NOMO-1 treated with dmso at 0.1 percent for 144 hours (cell line): ENCODE measurements around the gene ATP1A4.
A peak's percentile ranks its signal among the peaks of the same experiment; 100 is the strongest.

ENCODE experiments used
- DNase-seq: peaks from one replicate; lab custom pipeline; 2025; ENCODE audit not compliant: unreplicated experiment; lab: John Stamatoyannopoulos, UW

Gene ATP1A4

DNA sequence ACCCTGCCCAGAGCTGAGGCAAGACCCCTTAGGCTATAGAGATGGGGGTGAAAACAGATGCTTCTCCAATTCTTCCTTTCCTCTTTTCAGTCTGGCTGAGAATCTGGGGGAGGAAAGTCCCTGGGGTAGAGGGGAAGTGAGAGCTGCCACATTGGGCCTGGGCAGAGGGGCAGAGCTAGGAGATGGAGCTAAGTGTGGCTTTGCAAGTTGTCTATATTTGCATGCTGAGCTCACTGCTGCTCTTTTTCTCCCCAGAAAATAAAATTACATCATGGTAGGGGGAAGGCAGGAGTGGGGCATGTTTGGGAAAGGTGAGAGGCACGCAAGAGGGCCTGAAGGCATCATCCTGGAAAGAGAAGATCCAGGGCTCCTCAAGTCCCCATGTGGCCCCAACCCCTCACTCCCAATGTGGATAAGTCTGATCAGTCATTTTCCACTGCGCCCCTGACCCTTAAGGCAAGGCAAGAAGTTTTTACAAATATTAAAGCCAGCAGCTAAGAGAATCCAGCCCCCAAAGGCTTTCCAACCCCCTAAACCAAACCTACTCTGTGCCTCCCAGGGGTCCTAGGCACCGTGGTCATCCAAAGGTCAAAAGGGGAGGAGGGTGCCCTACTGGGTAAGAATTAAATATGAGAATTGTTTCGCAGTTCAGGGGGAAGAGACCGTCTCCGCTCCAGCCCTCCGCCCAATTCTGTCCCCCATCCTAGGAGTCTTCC lies 53.3 kb downstream of the ATP1A4 start:
- DNase-seq: peak; percentile 66

DNA sequence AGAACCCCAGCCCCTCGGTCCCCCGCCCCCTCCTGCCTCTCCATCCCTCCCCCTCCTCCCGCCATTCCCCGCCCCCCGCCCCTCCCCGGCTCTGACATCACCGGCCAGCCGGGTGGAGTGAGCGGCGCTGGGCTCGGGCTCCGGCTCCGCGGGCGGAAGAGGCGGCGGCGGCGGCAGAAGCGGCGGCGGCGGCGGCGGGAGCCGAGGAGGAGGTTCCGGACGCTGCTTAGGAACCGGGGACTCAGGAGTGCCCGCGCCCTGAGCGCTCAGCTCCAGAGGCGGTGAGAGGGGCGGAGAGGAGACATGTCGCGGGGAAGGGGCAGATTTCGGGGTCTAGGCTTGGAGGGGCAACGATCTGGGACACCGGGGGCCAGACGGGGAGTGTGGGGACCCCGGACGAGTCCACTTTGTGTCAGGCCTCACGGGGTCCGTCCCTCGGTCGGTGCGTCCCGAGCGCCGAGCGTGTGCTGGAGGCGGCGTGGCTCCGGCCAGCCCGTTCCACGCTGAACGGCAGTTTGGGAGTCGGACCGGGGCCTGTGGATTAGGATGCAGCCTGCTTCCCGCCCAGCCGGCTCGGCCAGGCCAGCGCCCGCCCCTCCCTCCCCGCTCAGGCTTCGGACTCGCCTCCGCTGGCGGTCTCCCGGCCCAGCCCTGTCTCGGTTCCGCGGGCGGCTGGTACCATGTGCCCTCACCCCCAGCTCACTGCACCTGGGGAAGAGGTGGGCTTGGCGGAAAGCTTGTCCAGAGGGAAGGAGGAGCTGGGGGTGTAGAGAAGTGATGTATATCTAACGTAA lies 54.0 kb downstream of the ATP1A4 start, which contains the start of gene PEA15:
Gene PEA15, plus strand, starts transcription at position 143 of the 794 bp plus-strand sequence. CDS start 6,161 bp downstream, outside the sequence.
- no peak for DNase-seq

DNA sequence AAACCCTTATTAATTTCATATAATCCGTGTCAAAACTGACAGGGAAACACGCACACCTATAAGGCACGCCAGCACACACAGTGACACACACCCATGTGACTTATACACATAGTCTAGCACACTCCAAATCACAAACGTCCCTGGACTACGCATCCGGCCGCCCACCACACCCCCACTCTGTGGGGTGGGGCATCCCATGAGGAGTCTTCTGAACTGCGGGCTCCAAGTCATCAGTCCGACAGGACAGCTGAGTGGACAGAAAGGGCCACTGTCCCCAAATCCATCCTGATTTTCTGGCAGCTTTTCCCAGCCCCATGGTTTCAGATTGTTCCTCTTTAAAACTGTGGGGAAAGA lies 54.6 kb downstream of the ATP1A4 start:
- DNase-seq: no peak

DNA sequence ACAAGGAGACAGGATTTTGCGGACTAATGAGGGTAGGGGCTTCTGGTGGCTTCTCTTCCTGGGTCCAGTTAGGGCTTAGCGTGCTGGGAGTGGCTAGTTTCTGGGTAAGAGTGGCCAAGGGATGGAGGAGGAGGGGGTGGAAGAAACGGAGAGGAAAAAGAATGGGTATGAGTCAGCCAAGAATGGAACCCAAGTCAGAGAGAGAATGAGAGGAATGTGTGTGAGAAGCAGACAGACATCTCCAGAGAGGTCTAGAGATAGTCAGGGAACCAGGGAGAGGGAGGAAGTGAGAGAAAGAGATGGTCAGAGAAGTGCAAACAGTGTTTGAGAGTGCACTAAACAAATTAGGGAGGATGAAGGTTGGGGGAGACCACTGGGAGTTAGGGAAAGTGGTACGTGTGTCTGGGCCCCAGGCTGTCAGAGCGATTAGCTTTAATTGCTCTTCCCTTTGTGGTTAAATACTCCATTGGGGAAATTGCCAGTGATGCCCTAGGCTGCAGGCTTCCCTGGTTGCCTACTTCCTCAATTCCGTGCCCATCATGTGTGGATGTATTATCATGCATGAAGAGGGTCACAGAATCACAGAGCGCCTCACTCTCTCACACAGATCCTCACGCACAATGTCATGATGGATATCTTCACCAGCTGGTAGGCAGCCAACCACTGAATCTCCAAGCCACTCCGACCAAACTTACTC lies 55.2 kb downstream of the ATP1A4 start:
- DNase-seq: peak; percentile 44

DNA sequence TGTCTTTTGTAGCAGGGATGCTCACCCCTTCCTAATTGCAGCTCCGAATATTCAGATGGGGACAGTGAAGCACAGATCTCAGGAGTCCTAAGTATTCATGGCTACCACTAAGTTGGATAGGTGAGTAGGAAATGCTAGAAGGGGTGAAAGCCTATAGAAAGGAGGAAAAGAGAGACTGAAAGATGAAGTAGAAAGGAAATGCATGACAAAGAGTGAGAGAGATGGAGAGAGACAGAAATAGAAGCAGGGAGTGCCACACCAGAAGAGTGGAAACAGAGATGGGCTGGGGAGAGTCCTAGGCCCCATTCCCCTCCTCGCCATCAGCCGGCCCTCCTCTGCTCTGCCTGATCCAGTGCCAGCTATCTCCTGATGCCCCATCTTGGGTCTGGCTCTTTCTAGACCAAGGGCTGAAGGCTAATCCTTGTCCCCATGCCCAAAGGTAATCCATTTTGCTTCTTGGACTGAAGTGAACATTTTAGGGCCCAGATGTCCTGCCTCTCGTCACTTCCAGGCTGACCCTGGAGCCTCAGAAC lies 55.8 kb downstream of the ATP1A4 start:
- DNase-seq: no peak

DNA sequence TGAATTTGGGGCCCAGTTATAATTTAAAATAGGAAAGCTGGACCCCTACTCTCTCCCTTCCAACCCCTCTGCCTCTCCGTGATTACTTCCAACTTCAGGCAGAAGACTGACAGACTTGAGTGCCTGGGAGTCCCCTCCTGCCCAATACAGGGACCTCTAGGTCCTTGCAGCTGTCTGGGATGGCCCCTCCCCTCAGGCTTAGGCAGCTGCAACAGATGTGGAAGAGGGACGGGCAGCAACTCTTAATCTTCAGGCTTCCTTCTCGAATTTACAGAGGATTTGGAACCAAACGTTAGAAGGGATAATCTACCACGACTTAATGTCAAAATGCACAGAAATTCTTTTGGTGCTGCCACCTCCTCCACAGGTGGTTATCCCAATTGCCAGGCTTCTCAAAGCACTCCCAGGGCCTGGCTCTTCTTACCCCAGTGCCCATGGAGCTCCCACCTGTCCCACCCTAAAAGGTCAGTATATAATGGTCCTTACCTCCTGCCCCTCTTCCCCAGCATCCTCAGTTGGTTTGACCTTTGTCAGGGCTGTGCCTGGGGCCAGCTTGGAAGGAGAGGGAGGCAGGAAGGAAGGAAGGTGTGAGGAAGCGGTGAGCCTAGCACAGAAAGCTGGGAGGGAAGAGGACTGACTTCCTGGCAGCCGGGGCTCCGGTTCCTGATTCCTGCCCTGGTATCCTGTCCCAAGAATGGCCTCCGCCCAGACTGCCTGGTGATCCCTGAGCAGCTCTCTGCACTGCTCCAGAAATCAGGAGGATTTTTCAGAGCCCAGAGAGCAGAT lies 56.6 kb downstream of the ATP1A4 start:
- DNase-seq: no peak

DNA sequence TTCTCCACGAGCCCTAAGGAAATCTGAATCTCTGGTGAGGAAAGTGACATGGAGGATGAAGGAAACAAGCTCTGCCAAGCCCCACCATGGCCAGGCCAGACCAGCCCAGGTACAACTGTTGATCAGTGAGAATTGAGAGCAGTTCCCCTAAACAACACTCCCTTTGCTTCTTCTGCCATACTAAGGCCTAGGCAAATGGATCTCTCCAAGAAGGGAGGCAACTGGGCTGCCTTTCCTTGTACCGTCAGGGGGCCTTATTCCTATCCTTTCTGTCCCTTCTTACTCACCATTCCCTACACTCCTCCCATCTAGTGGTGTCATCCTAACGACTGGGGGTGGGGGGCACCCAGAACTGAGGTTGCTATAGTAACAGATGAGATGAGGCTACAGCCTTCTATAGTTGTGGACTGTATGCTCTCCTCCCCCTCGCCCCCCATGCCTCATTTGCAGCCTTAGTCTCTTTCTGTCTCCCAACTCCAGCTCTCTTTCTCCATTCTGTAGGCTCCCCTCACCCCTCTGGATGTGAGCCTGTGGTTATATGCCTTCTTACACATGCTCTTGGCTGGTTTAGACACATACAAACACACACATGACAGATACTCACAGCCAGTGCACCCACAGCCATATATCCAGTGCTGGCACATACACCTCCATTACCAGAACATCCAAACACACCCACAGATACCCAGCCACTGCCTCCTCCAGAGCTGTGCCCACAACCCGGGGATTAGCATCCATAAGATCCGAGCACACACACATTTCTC lies 57.3 kb downstream of the ATP1A4 start:
- DNase-seq: no peak

DNA sequence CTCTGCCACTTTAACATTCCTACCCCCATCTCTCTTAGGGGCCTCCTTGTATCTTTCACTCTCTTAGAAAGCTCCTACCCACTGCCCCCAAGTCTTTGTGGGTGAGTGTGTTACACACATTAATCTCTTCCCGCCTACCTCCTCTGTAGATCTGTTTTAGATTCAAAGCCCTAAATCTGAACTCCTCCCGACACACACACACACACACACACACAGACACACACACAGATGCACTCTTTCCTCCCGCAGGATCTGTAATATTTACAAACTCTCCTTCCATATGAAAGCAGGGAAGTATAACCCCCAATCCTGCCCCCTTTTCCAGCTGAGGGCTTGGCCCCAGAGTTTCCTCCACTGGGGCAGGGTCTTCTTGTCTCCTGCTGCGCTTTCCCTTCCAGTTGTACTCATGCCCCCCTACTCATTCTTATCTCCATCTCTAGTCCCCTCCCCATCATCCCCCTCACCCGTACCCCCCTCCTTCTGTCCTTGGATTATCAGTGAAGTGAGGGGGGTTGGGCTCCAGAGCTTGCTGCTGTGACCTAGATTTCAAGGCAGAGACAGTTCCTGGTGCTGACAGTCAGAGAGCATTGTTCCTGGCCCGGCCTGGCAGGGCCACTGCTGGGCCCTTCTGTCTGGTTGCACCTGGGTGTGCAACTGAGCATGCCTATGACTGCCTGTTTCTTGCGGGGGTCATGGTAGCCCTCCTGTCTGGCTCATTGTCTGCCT lies 58.1 kb downstream of the ATP1A4 start:
- no peak for DNase-seq

DNA sequence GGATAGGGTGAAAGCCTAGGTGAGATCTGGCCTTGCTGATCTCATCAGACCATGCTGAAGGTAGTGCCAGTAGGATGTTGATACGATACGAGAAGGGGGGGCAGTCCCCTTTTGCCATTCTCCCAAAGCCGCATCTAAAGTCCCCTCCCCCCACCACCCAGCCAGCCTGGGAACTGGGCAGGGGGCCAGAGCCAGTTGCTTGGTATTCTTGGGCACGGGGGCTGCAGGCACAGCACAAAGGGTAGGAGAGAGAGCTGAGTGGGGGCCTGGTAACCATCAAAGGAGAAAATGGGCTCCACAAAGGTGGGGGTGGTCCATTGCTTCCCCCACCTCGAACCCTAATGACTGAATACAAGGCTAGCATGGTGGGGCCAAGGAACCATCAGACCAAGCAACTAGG lies 59.2 kb downstream of the ATP1A4 start:
- no peak for DNase-seq

DNA sequence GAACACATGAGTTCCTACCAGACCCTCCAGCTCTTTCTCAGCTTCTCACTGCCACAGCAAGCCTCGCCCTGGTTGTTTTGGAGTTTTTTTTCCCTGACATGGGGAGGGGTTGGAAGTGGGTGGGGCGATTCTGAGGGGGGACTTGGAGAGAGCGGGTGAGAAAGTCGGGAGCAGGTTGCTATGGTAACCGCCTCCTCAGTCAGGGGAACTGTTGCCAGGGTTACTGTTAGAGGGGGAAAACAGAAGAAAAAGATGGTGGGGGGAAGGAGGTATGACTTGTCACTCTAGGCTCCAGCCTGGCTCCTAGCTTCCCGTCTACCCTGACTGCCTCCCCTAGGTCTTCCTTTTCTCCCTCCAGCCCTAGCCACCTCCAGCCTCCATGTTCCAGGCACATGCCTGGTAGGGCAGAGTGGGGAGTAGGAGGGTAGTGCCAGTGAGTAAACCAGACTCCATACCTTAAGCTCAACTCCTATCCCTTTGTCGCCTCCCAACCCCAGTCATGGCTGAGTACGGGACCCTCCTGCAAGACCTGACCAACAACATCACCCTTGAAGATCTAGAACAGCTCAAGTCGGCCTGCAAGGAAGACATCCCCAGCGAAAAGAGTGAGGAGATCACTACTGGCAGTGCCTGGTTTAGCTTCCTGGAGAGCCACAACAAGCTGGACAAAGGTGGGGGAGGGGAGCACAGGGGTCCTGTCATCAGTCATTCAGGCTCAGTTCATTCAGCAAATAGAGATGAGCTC lies 59.8 kb downstream of the ATP1A4 start:
- DNase-seq: no peak

DNA sequence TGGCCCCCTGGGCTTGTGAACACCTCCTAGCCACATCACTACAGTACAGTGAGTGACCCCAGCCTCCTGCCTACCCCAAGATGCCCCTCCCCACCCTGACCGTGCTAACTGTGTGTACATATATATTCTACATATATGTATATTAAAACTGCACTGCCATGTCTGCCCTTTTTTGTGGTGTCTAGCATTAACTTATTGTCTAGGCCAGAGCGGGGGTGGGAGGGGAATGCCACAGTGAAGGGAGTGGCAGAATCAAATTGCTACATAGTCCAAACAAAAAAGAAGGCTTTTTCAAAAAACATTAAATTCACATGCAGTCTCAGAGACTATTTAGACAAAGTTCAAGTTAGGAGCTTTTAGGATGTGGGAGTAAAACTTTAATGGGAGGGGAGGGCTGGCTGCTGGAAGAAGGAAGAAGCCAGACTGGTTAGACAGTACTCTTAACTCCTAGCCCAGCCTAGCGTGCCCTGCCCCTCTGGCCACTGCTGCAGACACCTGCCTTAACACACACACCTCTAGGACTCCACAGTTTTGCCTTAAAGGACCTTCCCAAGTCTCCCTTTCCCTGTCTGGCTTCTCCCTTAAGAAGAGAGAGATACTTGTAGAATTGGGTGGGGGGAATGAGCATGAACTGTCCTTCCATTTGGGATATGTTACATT lies 63.2 kb downstream of the ATP1A4 start:
- no peak for DNase-seq

DNA sequence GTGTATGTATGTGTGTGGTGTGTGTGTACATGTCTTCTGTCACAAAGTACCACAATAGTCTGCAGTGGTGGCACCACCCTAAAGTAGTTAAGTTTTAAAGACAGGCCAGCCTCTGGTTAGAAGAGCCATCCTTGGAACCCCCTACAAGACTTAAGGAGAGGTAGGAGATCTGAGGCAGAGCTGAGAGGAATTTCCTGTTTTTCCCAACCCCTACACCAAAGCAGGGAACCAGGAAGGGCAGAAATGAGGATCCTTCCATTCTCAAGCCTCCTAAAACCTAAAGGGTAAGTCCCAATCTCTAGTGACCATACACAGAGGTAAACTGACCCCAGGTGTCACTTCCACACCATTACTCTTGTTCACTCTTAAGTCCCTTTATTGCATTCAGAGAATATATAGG lies 64.9 kb downstream of the ATP1A4 start:
- no peak for DNase-seq

DNA sequence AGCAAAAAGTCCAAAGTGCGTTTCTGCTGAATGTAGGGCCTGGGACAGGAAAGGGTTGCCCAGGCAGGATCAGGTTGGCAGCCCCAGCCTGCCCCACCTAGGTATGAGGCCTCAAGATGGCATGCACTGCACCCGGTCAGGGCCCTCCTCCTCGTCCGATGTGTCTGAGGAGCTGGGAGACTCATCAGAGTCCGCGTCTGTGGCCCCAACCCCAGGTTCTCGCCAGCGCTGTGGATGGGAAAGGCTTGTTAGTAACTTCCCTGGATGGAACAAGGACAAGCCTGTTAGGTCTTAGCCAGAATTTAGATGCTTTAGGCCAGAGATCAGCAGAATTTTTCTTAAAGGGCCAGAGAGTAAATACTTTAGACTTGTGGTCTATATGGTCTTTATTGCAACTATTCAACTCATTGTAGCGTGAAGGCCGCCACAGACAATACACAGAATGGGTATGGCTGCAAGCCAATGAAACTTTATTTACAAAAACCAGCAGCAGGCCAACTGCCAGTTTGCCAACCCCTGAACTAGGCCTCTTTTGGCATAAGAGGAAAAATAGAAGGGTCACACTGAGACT lies 66.2 kb downstream of the ATP1A4 start:
- no peak for DNase-seq

DNA sequence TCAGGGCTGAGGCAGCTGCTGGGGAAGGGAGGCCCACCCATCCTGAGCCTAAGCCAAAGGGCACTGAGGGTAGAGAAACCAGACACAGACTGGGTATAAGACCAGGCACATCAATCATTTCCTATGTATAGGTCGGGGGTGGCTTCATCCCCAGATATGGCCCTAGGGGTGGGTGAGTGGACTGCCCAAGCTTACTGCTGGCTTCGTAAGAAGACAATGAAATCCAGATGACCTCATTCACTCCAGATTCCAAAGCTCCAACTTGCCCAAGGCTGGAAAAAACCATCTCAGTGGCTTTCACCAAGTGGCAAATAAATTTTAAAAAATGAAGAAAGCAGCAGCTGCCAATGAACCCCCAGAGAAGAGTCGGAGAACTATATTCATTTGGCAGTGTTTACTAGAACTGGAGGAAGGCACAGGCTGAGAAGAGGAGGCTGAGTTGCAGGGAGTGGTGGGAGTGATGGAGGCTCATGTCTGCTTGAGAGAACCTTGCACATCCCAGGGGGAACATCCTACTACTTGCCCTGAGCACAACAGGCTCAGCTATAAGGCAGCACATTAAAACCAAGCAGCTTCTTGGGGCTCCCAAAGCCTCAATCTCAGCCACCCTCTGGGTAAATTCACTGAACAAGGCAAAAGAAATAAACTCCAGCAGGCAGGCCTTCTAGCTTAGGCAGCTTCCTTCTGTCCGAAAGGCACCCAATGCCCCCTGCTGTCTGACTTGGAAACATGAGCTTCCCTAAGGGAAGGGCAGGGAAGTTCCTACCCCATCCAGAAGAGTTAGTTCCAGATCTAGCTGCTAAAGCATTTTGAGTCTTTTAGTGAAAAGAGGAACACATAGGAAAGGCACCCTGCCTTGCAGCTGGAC lies 67.9 kb downstream of the ATP1A4 start:
- no peak for DNase-seq

DNA sequence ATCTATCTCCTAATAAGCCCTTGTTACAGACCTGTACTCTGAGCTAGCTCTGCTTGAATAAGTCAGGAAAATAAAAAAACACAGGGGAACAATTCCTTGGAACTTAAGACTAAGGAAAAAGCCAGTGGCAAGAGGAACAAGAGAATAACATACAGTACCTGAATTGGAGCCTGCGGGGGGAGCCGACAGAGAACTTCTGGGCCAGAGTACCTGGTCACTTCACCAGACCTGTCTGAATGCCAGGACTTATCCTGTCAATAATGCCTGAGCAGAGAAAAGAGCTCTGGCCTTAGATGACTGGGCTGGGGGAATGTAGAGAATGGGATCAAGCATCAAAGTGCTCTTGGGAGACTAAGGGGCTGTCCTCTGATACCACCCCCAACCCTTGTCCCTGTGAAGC lies 68.9 kb downstream of the ATP1A4 start:
- no peak for DNase-seq

DNA sequence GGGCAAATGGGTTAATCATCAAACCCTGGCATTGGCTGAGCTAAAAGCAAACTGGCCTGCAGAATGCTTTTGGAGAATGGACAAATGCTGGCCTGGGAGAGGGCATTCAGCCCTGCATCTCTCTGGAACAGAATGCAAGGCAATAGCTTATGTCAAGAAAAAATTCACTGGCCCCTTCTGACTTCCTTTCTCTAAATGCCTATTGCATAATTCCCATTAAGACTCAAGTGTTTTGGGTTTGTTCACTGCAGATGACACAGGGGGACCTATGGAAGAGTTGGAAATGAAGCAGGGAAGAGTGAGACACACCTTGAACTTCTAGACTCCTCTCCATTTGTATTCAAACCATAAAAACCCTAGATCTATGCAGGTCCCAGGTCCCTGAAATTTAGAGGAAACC lies 69.7 kb downstream of the ATP1A4 start:
- no peak for DNase-seq

DNA sequence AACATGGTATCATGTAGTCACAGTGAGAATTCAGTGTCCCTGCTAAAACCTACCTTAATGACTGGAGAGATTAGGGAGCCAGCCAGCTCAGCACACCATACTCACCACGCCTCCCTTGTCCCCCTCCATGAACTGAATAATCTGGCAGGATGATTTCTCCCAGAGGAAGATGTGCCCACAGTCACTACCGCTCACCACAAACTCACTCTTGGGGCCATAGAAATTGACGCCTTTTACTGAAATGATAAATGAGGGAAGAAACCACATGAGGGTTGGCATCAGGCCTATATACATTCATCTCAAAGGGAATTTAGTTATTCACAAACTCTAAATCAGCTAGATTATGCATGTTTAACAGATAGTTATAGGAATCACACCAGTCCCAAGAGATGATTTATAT lies 71.1 kb downstream of the ATP1A4 start:
- DNase-seq: no peak
